GM21528 (cell line): Measurements from ENCODE around the gene CLEC2L.
"Not testable (repeated sequence)": the region's sequence is repeated elsewhere in the genome, so short reads cannot be mapped to it uniquely, and the experiment has no call there.

ENCODE experiments used
- ATAC-seq: cut with Tn5 transposase; IDR thresholded peaks from one replicate; pipeline ENCODE4 v1.9.1; 2021; ENCODE audit warnings: mild to moderate bottlenecking, moderate library complexity; ENCODE audit not compliant: unreplicated experiment, low FRiP score

The CLEC2L gene

GRCh38 chr7:139548302-139549028 lies 25.0 kb downstream of the CLEC2L start:
- no peak for ATAC-seq

DNA sequence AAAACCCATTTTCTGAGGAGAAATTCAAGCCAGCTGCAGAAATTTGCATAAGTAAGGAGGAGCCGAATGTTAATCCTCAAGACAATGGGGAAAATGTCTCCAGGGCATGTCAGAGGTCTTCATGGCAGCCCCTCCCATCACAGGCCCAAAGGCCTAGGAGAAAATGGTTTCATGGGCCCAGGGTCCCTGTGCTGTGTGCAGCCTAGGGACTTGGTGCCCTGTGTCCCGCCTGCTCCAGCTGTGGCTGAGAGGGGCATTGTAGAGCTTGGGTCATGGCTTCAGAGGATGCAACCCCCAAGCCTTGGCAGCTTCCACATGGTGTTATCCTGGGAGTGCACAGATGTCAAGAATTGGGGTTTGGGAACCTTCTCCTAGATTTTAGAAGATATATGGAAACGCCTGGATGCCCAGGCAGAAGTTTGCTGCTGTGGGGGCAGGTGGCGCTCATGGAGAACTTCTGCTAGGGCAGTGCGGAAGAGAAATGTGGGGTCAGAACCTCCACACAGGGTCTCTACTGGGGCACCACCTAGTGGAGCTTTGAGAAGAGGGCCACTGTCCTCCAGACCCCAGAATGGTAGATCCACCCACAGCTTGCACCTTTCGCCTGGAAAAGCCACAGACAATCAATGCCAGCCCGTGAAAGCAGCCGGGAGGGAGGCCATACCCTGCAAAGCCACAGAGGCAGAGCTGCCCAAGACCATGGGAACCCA lies 30.7 kb downstream of the CLEC2L start:
- not testable (repeated sequence) for ATAC-seq

GRCh38 chr7:139557857-139558581 lies 34.5 kb downstream of the CLEC2L start:
- ATAC-seq = no peak

DNA sequence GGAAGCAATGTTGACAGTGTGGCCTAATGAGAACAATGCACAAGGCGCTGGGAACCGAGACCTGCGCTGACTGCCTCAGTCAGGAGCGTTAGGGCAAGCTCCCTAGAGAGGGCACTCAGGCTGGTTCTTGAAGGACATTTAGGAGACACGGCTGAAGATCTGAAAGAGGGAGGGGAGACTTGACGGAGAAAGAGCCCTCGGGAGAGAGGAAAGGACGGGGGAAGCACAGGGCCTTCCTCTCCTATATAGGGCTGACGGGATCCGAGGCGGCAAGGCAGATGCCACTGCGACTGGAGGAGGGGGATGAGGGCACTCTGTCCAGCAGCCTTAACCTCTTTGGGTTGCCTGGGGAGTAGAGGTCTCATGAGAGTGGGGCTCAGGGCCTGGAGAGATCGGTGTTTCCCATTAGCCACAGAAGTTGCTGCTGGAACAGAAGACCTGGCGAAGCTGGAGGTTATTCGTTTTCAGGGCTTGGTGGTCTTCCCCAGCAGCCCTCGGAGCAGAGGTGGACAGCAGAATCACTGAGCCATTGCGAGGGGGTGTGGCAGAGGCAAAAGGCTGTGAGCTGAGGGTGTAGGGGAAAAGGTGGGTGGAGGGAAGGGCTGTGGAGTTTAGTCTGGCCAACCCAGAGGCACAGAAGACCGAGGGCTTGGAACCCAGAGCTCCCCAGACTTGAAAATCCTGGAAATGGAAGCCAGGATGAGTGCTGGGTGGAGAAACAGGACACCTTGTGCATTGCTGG lies 36.0 kb downstream of the CLEC2L start:
- ATAC-seq = no peak

DNA sequence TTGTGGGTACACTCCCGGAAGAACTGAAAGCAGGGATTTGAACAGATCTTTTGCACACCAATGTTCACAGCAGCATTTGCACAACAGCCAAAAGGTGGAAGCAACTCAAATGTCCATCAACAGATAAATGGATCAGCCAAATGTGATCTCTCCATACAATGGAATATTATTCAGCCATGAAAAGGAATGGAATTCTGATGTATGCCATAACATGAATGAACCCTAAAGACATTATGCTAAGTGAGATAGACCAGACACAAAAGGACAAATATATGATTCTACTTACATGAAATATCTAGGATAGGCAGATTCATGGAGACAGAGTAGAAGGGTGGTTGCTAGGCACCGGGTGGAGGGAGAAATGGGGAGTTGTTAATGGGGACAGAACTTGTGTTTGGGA lies 36.7 kb downstream of the CLEC2L start:
- no peak for ATAC-seq

GRCh38 chr7:139560678-139561077 lies 37.2 kb downstream of the CLEC2L start:
- ATAC-seq = no peak

- no peak for ATAC-seq
These were observed 39.0 kb downstream of the CLEC2L start for GRCh38 chr7:139562491-139562890.

DNA sequence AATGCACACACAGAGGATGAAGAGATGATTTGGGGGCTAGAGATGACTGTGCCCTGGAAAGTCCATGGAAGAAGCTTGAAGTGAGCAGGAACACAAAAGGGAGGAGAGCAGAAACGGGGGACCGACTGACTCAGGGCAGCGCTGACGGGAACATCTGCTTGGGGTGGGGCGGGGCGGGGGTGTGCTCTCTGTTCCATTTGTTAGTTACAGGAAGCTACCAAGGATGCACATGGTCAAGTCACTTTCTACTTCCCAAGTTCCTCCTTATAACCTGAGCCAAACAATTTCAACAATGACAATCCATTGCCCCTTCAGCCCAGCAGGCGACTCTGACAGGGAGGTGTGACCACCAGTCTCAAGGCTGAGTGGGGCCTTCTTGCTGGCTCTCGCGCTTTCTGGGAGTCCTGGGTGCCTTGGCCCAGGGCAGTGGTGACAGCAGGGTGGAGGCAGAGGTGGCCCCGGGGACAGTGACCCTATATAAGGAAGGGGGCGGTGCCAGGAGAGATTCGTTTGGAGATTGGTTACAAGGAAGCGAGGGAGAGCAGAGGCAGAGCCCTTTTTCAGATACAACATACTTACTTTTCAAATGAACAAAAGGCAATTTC lies 39.6 kb downstream of the CLEC2L start:
- no peak for ATAC-seq

- ATAC-seq = no peak
These were observed 40.4 kb downstream of the CLEC2L start for GRCh38 chr7:139563856-139564255.

DNA sequence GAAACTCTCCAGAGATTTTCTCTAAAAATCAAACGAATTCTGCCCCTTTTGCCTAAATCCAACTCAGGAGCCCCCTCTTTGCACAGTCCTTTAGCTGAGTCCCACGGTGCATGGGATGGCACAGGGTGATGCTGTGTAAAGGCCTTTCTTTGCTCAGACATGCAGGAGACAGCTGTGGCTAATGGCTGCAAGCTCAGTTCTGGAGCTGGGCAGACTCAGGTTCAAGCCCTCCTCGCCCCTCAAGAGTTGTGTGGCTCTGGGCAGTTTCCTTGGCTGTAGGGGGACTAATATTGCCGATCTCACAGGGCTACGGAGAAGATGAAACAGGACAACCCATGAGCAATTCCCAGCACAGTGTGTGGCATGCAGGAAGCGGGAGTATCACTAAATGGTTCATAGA lies 42.6 kb downstream of the CLEC2L start:
- ATAC-seq = no peak

GRCh38 chr7:139566736-139567646 lies 43.5 kb downstream of the CLEC2L start:
- no peak for ATAC-seq

- ATAC-seq = no peak
These were observed 44.3 kb downstream of the CLEC2L start for GRCh38 chr7:139567647-139568345.

DNA sequence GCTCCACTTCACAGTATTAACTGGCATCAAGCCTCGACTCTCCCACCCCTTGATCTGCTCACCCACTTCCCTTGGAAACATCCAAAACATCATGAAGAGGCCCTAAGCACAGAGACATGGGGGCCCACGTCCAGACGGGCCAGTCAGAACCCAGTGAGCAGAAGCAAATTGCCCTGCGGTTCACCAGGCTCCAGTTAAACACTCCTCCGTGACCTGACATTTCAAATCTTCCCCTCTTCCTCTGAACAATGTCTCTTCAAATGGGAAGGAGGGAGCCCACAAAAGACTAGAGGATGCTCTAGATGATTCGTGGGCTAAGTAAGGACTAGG lies 44.8 kb downstream of the CLEC2L start:
- no peak for ATAC-seq

DNA sequence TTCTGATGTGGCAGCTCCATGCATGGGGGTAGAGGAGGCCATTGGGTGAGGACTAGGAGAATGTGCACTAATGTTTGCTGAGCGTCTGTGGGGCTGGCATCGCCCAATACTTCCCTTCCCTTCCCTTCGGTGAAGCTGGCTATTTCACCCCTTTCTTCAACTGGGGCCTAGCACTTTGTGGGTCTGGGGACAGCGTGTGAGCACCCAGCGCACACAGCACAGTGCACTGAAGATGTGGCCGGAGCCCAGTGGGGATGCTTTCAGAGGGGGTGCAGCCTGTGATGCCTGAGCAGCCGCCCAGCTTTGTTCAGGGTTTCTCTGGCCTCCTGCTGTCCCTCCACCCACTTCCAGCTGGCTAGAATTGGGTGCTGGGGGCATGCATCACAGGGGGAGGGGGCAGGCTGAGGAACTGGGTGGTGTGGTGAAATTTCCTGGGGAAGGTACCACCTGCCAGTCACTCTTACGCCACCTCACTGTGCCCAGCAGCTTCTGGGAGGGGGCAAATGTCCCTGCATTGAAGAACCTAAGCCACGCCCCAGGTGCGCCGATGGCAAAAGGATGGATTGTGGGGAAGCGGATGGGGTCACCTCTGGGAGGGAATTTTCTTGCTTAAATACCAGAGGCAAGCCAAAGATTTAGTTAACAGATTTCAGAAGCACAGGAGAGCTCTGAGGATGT lies 45.5 kb downstream of the CLEC2L start:
- ATAC-seq = no peak

DNA sequence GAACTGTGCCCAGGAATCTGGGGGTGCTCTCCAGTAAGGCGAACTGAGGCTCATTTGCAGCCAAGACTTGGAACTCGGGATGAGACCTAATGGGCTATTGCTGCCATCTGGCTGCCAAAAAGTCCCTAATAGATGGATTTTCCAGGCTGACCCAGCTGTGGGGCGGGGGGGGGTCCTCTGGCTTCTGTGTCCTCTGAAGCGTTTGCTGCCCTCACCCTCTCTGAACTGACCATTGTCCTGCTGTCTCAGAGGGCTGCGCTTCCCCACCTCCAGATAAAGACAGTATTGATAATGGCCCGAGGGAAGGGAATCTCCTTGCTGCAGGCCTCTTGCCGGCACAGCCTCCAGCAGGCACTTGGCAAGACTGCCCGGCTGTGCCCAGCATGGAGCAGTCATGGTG lies 46.6 kb downstream of the CLEC2L start:
- no peak for ATAC-seq

DNA sequence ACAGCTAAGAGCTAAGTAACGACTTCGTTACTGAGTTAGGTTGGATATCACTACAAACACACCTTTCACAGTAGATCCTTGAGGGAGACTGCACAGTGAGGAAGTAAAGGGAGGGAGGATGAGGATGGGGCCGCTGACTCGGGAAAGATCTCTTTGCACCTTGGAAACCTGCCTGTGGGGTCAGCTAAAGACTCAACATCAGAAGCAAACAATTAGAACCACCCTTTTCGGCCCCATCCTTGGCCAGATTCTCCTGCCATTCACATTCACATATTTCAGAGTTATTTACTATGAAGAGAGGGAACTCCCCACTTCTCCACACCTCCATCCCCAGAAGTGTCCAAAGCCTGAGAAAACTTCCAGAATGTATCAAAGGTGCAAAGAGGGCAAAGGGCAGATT lies 47.1 kb downstream of the CLEC2L start:
- no peak for ATAC-seq

- no peak for ATAC-seq
These were observed 47.7 kb downstream of the CLEC2L start for GRCh38 chr7:139571190-139571589.

DNA sequence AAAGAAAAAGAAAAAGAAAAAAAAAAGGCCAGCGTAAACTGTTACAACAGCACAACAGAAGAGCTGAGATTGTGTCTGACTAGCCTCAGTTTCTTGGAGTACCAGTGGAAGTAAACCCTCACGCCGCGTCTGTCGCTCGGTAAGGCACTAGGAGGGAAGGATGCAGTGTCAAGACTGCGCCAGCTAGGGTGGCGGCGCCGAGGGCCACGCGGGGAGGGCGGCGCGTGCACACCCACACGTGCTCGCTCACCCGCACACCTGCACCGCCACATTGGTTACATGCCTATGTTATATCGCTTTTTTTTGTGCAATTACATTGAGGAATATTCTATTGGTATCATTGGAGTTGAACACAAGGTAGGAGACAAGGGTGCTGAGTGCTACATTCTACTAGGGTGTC lies 48.2 kb downstream of the CLEC2L start:
- ATAC-seq = no peak
